GM21447 (cell line): Measurements from ENCODE around the gene GLRA3.

Experiments used
- ATAC-seq: cut with Tn5 transposase; IDR thresholded peaks from one replicate; pipeline ENCODE4 v1.9.1; 2021; ENCODE audit not compliant: unreplicated experiment

Gene GLRA3

GRCh38 chr4:174604198-174604597 is 224.8 kb downstream of the GLRA3 start:
- no peak for ATAC-seq

- no peak for ATAC-seq
Measured at GRCh38 chr4:174600391-174600790, 228.7 kb downstream of the GLRA3 start.

GRCh38 chr4:174598800-174599199 is 230.2 kb downstream of the GLRA3 start:
- ATAC-seq = no peak

GRCh38 chr4:174596513-174596912 is 232.5 kb downstream of the GLRA3 start:
- no peak for ATAC-seq

- ATAC-seq = no peak
Measured at GRCh38 chr4:174595141-174595929, 233.7 kb downstream of the GLRA3 start.

GRCh38 chr4:174593701-174594100 is 235.3 kb downstream of the GLRA3 start:
- ATAC-seq = no peak

GRCh38 chr4:174592985-174593335 is 236.1 kb downstream of the GLRA3 start:
- no peak for ATAC-seq

- ATAC-seq = no peak
Measured at GRCh38 chr4:174592256-174592984, 236.6 kb downstream of the GLRA3 start.

GRCh38 chr4:174591243-174592021 is 237.6 kb downstream of the GLRA3 start:
- ATAC-seq = peak; percentile 61

- no peak for ATAC-seq
Measured at GRCh38 chr4:174590336-174590735, 238.7 kb downstream of the GLRA3 start.
